Naive B cell (primary cell): Measurements from ENCODE around the gene IFNG-AS1. TPM values are rescaled to one million over a fixed set of nuclear protein-coding genes. Genes with fewer than 3 reads are reported as not detected.

Source experiments
- ATAC-seq, 2 donors: fragments of 150-1000 bp; cut with Tn5 transposase; 2 replicates each; pipeline ENCODE4 v1.10.0; 2021; ENCODE audit warnings: low read depth in 2 of 2, mild to moderate bottlenecking in 2 of 2, moderate library complexity in 2 of 2
- DNase-seq: peaks from one replicate; pipeline ENCODE4 v3.0.0; 2022
- H3K27ac Mint-ChIP-seq, 6 donors: one replicate each; pipeline ENCODE4 v1.8.0; 2020 to 2022; ENCODE audit warnings: mild to moderate bottlenecking in 6 of 6, mixed read lengths in 6 of 6, moderate library complexity in 5 of 6, inconsistent platforms in 2 of 6
- H3K27me3 Mint-ChIP-seq, 3 donors: one replicate each; pipeline ENCODE4 v1.8.0; 2021 to 2022; ENCODE audit warnings: mixed read lengths in 3 of 3, mild to moderate bottlenecking in 1 of 3
- H3K36me3 Mint-ChIP-seq, 2 donors: one replicate each; pipeline ENCODE4 v1.8.0; 2020 to 2022; ENCODE audit warnings: mixed read lengths in 2 of 2, inconsistent platforms in 1 of 2, mild to moderate bottlenecking in 1 of 2
- H3K4me1 Mint-ChIP-seq, 3 donors: one replicate each; pipeline ENCODE4 v1.8.0; 2020 to 2022; ENCODE audit warnings: mixed read lengths in 3 of 3, inconsistent platforms in 1 of 3, mild to moderate bottlenecking in 1 of 3, moderate library complexity in 1 of 3
- H3K4me3 Mint-ChIP-seq, 8 donors: one replicate each; pipeline ENCODE4 v1.8.0; 2020 to 2022; ENCODE audit warnings: mild to moderate bottlenecking in 8 of 8, mixed read lengths in 8 of 8, moderate library complexity in 8 of 8, inconsistent platforms in 2 of 8
- H3K9me3 Mint-ChIP-seq, 7 donors: one replicate each; pipeline ENCODE4 v1.8.0; 2020 to 2022; ENCODE audit warnings: mixed read lengths in 7 of 7, mild to moderate bottlenecking in 5 of 7, inconsistent platforms in 2 of 7, moderate library complexity in 1 of 7
- polyA plus RNA-seq, 6 donors: library from polyadenylated mRNA; unstranded; fragments of 300-500 nt; fragmentation: Illumina TruSeq; gene quantifications; one replicate each; pipeline ENCODE4 v1.2.3, GENCODE V29; 2021; ENCODE audit warnings: low read depth in 6 of 6

The IFNG-AS1 gene
- polyA plus RNA-seq: 10 to 100 TPM in 4 of 6 donors, 1 to 10 TPM in 2; 7.0 to 22.1 (median 12.0) TPM

- Mint-ChIP-seq H3K4me1 (peaks cover 56 to 74% (median 61%) of the 10 kb centered on the region in 3 donors), H3K27ac (peak within 1 kb of the TSS; percentile 95 to 97 (median 96)), H3K36me3 (peaks cover 11 to 14% of the 10 kb centered on the region in 2 donors), H3K27me3 (no peaks in the 10 kb centered on the region), H3K4me3 (peak within 1 kb of the TSS; percentile 84 to 93 (median 90)), H3K9me3 (peaks cover 5 to 13% (median 9%) of the 10 kb centered on the region in 7 donors)
- ATAC-seq (peak; percentile 63 to 65), DNase-seq (peak; percentile 61)
These were observed at the start of gene IFNG-AS1 for GRCh38 chr12:67989184-67989920. IFNG-AS1 (plus strand) TSS chr12:67989447.

GRCh38 chr12:67939611-67940010 is 49.6 kb upstream of the IFNG-AS1 start:
- Mint-ChIP-seq H3K27me3 (peaks cover 0 to 8% (median 7%) of the 10 kb centered on the region in 3 donors), H3K36me3 (no peaks in the 10 kb centered on the region), H3K27ac (no peak overlapping the region), H3K4me1 (peaks cover 4 to 6% (median 4%) of the 10 kb centered on the region in 3 donors), H3K9me3 (no peaks in the 10 kb centered on the region), H3K4me3 (no peak overlapping the region)
- no peak for ATAC-seq
- DNase-seq: no peak

- H3K4me3 Mint-ChIP-seq: no peak overlapping the region
- no peaks in the 10 kb centered on the region for H3K9me3 Mint-ChIP-seq
- ATAC-seq (no peak), DNase-seq (no peak)
- no peak overlapping the region for H3K27ac Mint-ChIP-seq
- peaks cover 0 to 8% (median 7%) of the 10 kb centered on the region in 3 donors for H3K27me3 Mint-ChIP-seq
- H3K4me1 Mint-ChIP-seq: peaks cover 4 to 6% (median 4%) of the 10 kb centered on the region in 3 donors
- no peaks in the 10 kb centered on the region for H3K36me3 Mint-ChIP-seq
These were observed 48.4 kb upstream of the IFNG-AS1 start for GRCh38 chr12:67940780-67941243.

DNA sequence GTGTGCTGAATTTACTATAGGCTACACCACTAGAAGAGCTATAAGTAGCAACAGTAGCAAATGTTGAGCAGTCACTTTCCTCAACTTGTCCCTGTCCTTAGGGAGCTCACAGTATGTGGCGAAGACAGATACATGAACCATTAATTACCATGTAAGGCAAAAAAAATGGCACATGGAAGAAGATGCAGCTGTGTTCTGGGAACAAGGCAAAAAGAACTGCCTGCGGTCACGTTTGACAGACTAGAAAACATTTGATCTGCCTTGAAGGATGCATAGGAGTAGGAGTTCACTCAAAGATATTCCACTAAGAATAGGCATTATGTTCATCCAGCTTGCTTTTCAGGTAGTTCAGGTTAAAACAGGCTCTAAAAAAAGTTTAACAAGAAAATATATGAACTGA is 46.5 kb upstream of the IFNG-AS1 start:
- ATAC-seq: no peak
- H3K4me3 Mint-ChIP-seq: no peak overlapping the region
- no peaks in the 10 kb centered on the region for H3K36me3 Mint-ChIP-seq
- peaks cover 4 to 6% (median 4%) of the 10 kb centered on the region in 3 donors for H3K4me1 Mint-ChIP-seq
- H3K9me3 Mint-ChIP-seq: no peaks in the 10 kb centered on the region
- H3K27ac Mint-ChIP-seq: no peak overlapping the region
- DNase-seq: no peak
- H3K27me3 Mint-ChIP-seq: peaks cover 0 to 8% (median 7%) of the 10 kb centered on the region in 3 donors

DNA sequence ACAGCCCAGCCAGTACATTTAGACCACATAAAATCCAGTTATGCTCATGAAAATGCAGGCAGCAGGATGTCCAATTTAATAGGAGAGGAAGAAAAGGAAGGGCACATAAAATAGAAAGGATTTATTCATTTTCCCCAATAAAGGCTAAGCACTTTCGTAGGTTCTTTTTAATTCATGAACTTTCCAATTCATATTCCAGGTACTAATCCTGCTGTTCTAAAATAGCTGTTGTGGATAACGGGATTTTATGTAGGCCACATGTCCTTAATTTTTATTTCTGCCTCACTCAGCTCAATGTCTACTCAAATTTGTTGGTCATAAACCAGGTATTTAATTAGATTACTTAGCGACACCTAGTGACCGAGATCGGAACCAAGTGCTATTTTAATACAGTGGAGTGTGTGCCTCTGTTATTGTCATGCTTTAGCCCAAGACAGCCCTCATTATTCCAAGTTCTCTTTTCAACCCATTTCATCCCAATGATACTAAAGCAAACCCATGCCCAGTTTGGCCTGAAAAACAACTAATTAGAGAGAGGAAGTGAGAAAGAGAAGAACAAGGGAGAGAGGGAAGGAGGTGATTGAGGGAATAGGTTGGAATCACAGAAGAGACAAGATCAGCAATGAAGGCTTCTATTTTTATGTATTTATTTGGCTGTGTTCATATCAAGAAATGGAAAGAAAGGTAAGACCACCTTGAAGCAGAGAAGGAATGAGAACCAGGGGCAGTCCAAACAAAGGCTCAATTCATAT is 45.9 kb upstream of the IFNG-AS1 start:
- peak; percentile 48 for DNase-seq
- Mint-ChIP-seq H3K4me3 (no peak overlapping the region), H3K36me3 (no peaks in the 10 kb centered on the region), H3K27me3 (peaks cover 0 to 4% (median 2%) of the 10 kb centered on the region in 3 donors), H3K4me1 (peaks cover 4 to 6% (median 4%) of the 10 kb centered on the region in 3 donors), H3K27ac (peak overlapping the region in 1 of 6 donors; percentile 13), H3K9me3 (no peaks in the 10 kb centered on the region)
- ATAC-seq: peak; percentile 61 to 84

- no peak overlapping the region for H3K4me3 Mint-ChIP-seq
- no peaks in the 10 kb centered on the region for H3K9me3 Mint-ChIP-seq
- no peak for ATAC-seq
- no peak for DNase-seq
- H3K36me3 Mint-ChIP-seq: no peaks in the 10 kb centered on the region
- peaks cover 4 to 6% (median 4%) of the 10 kb centered on the region in 3 donors for H3K4me1 Mint-ChIP-seq
- H3K27me3 Mint-ChIP-seq: no peaks in the 10 kb centered on the region
- peak overlapping the region in 1 of 6 donors; percentile 26 for H3K27ac Mint-ChIP-seq
These were observed 45.2 kb upstream of the IFNG-AS1 start for GRCh38 chr12:67944093-67944492.

DNA sequence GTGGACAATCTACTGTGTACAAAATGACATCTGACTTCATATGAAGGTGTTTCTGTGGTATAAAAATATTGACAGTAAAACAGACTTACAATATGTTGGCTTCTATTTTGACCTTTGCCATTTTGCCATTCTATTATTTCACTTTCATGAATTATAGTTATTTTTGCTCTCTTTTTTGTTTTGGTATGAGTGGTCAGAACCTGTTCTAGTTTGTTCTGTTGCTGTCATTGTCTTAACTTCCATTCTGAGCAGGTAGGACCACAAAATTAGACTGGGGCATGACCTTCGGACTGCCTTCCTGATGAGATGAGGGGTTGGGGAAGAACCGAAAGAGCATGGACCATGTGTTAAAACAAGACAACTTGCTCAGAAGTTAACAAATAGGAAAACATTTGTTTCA is 36.5 kb upstream of the IFNG-AS1 start:
- no peak overlapping the region for H3K4me3 Mint-ChIP-seq
- no peaks in the 10 kb centered on the region for H3K36me3 Mint-ChIP-seq
- no peaks in the 10 kb centered on the region for H3K27me3 Mint-ChIP-seq
- DNase-seq: no peak
- H3K4me1 Mint-ChIP-seq: peaks cover 0 to 5% (median 3%) of the 10 kb centered on the region in 3 donors
- H3K9me3 Mint-ChIP-seq: no peaks in the 10 kb centered on the region
- no peak for ATAC-seq
- no peak overlapping the region for H3K27ac Mint-ChIP-seq

DNA sequence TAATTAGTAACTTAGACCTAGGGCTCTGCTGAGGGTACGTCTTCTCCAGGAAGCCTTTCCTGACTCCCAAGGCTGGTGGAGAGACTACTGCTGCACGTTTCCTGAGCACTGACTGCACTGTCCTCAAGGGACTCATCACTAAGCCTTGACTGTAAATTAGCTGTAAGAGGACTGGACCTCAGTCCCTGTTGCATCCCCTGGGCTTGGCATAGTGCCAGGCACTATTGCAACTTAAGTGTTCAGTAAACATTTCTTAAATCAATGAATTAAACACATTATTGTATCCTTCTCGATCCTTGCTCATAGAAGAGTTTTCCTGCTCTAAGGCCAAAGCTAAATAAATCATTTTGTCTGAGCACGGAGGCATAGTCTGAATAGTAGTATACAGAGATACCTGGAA is 31.9 kb upstream of the IFNG-AS1 start:
- ATAC-seq: no peak
- Mint-ChIP-seq H3K4me1 (peaks cover 0 to 10% (median 3%) of the 10 kb centered on the region in 3 donors), H3K27ac (peak overlapping the region in 1 of 6 donors; percentile 52), H3K36me3 (no peaks in the 10 kb centered on the region), H3K9me3 (peaks cover 0 to 18% (median 7%) of the 10 kb centered on the region in 7 donors), H3K27me3 (no peaks in the 10 kb centered on the region), H3K4me3 (no peak overlapping the region)
- no peak for DNase-seq

DNA sequence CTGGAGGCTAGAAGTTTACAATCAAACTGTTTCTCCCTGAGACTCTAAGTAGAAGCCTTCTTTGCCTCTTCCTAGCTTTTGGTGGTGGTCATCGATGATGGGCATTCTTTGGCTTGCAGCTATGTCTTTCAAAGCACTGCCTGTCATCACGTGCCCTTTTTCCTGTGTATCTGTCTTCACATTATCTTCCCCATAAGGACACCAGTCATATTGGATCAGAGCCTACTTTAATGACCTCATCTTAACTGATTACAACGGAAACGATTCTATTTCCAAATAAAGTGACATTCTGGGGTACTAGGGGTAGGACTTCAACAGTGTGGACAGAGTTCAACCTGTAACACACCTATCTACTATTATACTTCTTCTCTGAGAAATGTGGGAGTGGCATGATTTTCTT is 31.1 kb upstream of the IFNG-AS1 start:
- H3K4me3 Mint-ChIP-seq: no peak overlapping the region
- no peaks in the 10 kb centered on the region for H3K27me3 Mint-ChIP-seq
- H3K27ac Mint-ChIP-seq: no peak overlapping the region
- DNase-seq (no peak), ATAC-seq (no peak)
- peaks cover 0 to 5% (median 0%) of the 10 kb centered on the region in 3 donors for H3K4me1 Mint-ChIP-seq
- H3K9me3 Mint-ChIP-seq: peaks cover 0 to 18% (median 7%) of the 10 kb centered on the region in 7 donors
- H3K36me3 Mint-ChIP-seq: no peaks in the 10 kb centered on the region

- Mint-ChIP-seq H3K4me1 (peaks cover 24 to 27% (median 25%) of the 10 kb centered on the region in 3 donors), H3K4me3 (no peak overlapping the region), H3K9me3 (peaks cover 0 to 17% (median 4%) of the 10 kb centered on the region in 7 donors), H3K27me3 (no peaks in the 10 kb centered on the region), H3K36me3 (no peaks in the 10 kb centered on the region), H3K27ac (no peak overlapping the region)
- DNase-seq (no peak), ATAC-seq (no peak)
These were observed 24.8 kb upstream of the IFNG-AS1 start for GRCh38 chr12:67964456-67964855.

DNA sequence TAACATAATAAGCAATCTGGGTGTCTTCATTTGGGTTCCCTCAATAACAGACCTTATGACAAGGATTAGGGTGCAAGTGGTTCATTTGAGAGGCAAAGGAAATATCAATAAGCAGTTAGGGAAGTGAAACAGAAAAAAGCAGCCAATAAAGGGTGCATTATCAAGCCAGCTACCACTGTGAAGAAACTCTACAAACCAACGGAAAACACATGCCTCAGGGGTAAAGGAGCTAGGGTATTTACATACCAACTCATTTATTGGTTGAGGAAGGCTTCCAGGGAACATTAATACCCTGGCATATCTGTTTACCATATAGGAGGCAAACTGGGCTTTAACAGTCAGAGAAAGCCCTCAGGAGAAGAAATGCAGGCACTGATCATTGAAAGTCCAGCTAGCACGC is 22.7 kb upstream of the IFNG-AS1 start:
- no peaks in the 10 kb centered on the region for H3K27me3 Mint-ChIP-seq
- peaks cover 0 to 2% (median 0%) of the 10 kb centered on the region in 7 donors for H3K9me3 Mint-ChIP-seq
- H3K36me3 Mint-ChIP-seq: no peaks in the 10 kb centered on the region
- peaks cover 24 to 27% (median 25%) of the 10 kb centered on the region in 3 donors for H3K4me1 Mint-ChIP-seq
- H3K4me3 Mint-ChIP-seq: peak overlapping the region in 4 of 8 donors; percentile 0 to 47 (median 20)
- DNase-seq: no peak
- peak; percentile 81 to 88 for ATAC-seq
- peak overlapping the region in 1 of 6 donors; percentile 4 for H3K27ac Mint-ChIP-seq

DNA sequence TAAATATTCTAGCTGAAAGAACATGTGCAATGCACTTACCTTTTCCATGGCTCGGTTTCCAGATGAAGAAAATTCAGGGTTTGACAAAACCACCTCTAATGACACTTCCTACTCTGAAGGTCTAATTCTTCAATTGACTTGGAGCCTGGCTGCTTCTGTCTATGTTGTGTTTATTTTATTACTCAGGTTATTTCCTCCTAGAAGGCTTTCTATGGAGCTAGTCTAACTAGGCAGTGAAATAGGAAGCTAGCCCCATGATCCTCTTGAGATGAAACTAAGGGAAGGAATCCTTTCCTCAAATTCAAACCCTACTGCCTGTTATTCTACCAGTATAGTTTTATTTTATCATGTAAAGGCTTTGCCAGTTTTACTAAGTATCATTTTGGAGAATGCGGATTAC is 20.9 kb upstream of the IFNG-AS1 start:
- H3K4me1 Mint-ChIP-seq: peaks cover 24 to 27% (median 25%) of the 10 kb centered on the region in 3 donors
- H3K4me3 Mint-ChIP-seq: no peak overlapping the region
- no peaks in the 10 kb centered on the region for H3K36me3 Mint-ChIP-seq
- ATAC-seq: no peak
- H3K27me3 Mint-ChIP-seq: no peaks in the 10 kb centered on the region
- no peak overlapping the region for H3K27ac Mint-ChIP-seq
- DNase-seq: no peak
- peaks cover 0 to 2% (median 0%) of the 10 kb centered on the region in 7 donors for H3K9me3 Mint-ChIP-seq

DNA sequence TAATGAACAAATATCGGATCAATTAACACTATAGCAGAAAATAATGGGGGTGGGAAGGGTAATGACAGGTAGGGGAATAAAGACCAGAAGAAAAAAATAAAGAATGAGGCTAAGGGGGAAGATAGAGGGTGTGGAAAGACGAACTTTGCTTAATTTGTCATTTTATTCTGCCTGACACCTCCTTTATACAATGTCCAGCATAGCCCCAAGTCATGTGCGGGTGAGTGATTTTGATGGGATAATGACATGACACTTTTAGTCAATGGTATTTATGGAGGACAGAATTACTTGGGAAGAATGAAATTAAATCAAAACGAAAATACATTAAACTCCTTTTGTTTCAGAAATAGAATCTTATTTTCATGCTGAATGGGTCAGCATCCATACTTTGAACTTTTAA is 20.5 kb upstream of the IFNG-AS1 start:
- ATAC-seq (no peak), DNase-seq (no peak)
- no peaks in the 10 kb centered on the region for H3K36me3 Mint-ChIP-seq
- peaks cover 0 to 2% (median 0%) of the 10 kb centered on the region in 7 donors for H3K9me3 Mint-ChIP-seq
- no peak overlapping the region for H3K27ac Mint-ChIP-seq
- peaks cover 24 to 27% (median 25%) of the 10 kb centered on the region in 3 donors for H3K4me1 Mint-ChIP-seq
- H3K4me3 Mint-ChIP-seq: no peak overlapping the region
- H3K27me3 Mint-ChIP-seq: no peaks in the 10 kb centered on the region
